IMR-90 (cell line): ENCODE measurements around the gene MRS2.
"Not testable (repeated sequence)": the region's sequence is repeated elsewhere in the genome, so short reads cannot be mapped to it uniquely, and the experiment has no call there.

Source experiments
- CTCF ChIP-seq: conservative IDR thresholded peaks from 2 replicates; pipeline ENCODE4 v1.5.1; 2012; ENCODE audit warnings: mild to moderate bottlenecking, low read depth, low read length, improper control_type of control experiment
- MAFK ChIP-seq: IDR thresholded peaks from 2 replicates; pipeline ENCODE4 v1.6.1; 2012; ENCODE audit warnings: low read depth, low read length, improper control_type of control experiment
- POLR2A ChIP-seq: IDR thresholded peaks from 2 replicates; pipeline ENCODE4 v1.6.1; 2012; ENCODE audit warnings: mild to moderate bottlenecking, low read depth, low read length
- RFX5 ChIP-seq: IDR thresholded peaks from 2 replicates; pipeline ENCODE4 v1.8.0; 2012; ENCODE audit warnings: low read depth, mild to moderate bottlenecking, low read length, moderate library complexity

- not testable (repeated sequence) for TF ChIP-seq CTCF, RFX5, POLR2A, MAFK
Observed at GRCh38 chr6:24362363-24362762, 40.4 kb upstream of the MRS2 start.
